ENCODE data around the gene RP9. TPM values are rescaled to one million over a fixed set of nuclear protein-coding genes. Genes with fewer than 3 reads are reported as not detected.

Gene RP9
- total RNA-seq, 2 experiments from 2014 or later: 9.6 to 11.8 TPM

DNA sequence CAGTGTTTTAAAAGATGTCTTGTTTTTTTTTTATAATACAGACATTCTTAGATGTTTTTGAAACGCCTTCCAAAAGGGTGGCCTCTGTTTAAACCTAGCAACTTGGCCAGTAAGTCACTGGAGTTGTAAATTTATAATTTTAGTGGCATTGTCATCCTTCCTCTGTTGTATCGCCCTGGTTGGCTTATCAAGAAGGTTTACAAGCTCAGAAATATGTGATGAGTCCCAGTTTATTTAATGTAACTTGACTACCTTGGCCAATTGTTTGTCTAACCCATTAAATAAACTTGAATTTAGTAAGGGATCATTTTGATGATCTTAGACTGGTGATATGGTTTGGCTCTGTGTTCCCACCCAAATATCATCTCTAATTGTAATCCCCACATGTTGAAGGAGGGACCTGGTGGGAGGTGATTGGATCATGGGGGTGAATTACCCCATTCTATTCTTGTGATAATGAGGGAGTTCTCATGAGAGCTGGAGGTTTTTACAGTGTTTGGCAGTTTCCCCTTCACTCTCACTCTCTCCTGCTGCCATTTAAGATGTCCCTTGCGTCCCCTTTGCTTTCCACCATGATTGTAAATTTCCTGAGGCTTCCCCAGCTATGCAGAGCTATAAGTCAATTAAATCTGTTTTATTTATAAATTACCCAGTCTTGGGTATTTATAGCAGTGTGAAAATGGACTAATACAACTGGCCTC is 33.2 kb downstream of the RP9 start:
- DNase-seq: no peak
- Mint-ChIP-seq H3K36me3 (ENCODE audit: low read depth) (no peaks in the 10 kb centered on the region), H3K9me3 (ENCODE audit: insufficient read depth) (peaks cover 6% of the 10 kb centered on the region), H3K27ac (no peak overlapping the region), H3K4me1 (ENCODE audit: low read depth) (peaks cover 15% of the 10 kb centered on the region), H3K27me3 (ENCODE audit: low read depth) (peaks cover 22% of the 10 kb centered on the region), H3K4me3 (no peak overlapping the region)
- no peak for ATAC-seq
- CTCF ChIA-PET: interaction anchor here (1.1 kb wide), 1 partner anchor 32 kb away, joined by 4 read pairs; no protein-coding TSS in a partner anchor
- POLR2A ChIA-PET: no interaction called here

DNA sequence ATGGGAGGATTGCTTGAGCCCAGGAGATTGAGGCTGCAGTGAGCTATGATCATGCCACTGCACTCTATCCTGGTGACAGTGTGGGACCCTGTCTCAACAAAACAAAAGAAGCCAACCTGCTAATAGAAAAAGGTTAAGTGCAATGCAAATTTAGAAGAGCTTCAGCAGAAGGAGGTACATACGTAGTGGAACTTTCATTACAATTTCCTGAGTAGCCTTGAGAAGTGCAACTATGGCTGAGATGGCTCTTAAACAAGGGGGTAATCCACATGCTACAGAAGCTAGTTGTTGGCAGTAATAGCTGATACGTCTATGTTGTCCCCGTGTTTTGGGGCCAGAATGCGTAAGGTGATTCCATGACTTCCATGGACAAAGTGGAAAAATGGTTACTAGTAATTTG is 36.0 kb downstream of the RP9 start:
- H3K27ac Mint-ChIP-seq: no peak overlapping the region
- H3K4me3 Mint-ChIP-seq: no peak overlapping the region
- peaks cover 18% of the 10 kb centered on the region for H3K27me3 Mint-ChIP-seq (ENCODE audit: low read depth)
- DNase-seq (no peak), ATAC-seq (no peak)
- peaks cover 21% of the 10 kb centered on the region for H3K9me3 Mint-ChIP-seq (ENCODE audit: insufficient read depth)
- ChIA-PET POLR2A (interaction anchor here (1.2 kb wide), 1 partner anchor 11 kb away, joined by 3 read pairs; the partner anchor contains the start of gene NT5C3A), CTCF (interaction anchor here (0.6 to 4.2 kb wide), 4 partner anchors 34 to 273 kb away, joined by 3 to 15 read pairs (median 3); partner anchors contain the start of gene RP9)
- no peaks in the 10 kb centered on the region for H3K36me3 Mint-ChIP-seq (ENCODE audit: low read depth)
- H3K4me1 Mint-ChIP-seq (ENCODE audit: low read depth): peaks cover 15% of the 10 kb centered on the region

DNA sequence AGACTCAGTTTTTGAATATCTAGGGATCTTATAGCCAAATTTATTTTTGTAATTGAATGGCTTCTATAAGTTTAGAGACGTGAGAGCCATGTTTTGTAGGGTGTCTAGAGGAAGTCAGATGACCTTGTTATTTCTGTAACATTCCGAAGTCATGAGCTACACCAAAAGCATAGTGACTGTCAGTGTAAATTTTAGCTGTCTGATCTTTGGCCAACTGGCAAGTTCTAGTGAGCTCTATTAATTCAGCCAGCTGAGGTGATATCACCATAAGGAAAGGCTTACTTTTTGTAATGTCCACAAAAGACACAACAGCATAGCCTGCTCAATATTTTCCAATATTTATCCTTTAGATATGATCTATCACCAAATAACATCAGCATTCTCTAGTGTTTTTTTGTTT is 36.7 kb downstream of the RP9 start:
- no peak overlapping the region for H3K4me3 Mint-ChIP-seq
- no peak for ATAC-seq
- H3K9me3 Mint-ChIP-seq (ENCODE audit: insufficient read depth): peaks cover 21% of the 10 kb centered on the region
- no peak for DNase-seq
- peaks cover 11% of the 10 kb centered on the region for H3K4me1 Mint-ChIP-seq (ENCODE audit: low read depth)
- H3K36me3 Mint-ChIP-seq (ENCODE audit: low read depth): no peaks in the 10 kb centered on the region
- H3K27me3 Mint-ChIP-seq (ENCODE audit: low read depth): peaks cover 20% of the 10 kb centered on the region
- H3K27ac Mint-ChIP-seq: no peak overlapping the region
- ChIA-PET CTCF (interaction anchor here (1.1 to 4.2 kb wide), 2 partner anchors 35 to 272 kb away, joined by 3 to 15 read pairs; no protein-coding TSS in a partner anchor), POLR2A (interaction anchor here (1.2 kb wide), 1 partner anchor 10 kb away, joined by 3 read pairs; the partner anchor contains the start of gene NT5C3A)

DNA sequence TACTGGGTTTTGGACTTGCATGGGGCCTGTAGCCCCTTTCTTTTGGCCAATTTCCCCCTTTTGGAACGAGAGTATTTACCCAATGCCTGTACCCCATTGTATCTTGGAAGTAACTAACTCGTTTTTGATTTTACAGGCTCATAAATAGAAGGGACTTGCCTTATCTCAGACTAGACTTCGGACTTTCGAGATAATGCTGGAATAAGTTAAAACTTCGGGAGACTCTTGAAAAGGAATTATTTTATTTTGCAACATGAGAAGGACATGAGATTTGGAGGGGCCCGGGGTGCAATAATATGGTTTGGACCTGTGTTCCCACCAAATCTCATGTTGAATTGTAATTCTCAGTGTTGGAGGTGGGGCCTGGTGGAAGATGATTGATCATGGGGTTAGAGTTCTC is 38.4 kb downstream of the RP9 start:
- peaks cover 26% of the 10 kb centered on the region for H3K9me3 Mint-ChIP-seq (ENCODE audit: insufficient read depth)
- ChIA-PET POLR2A (no interaction called here), CTCF (interaction anchor here (4.2 kb wide), 1 partner anchor 37 kb away, joined by 15 read pairs; no protein-coding TSS in a partner anchor)
- H3K4me3 Mint-ChIP-seq: no peak overlapping the region
- DNase-seq: no peak
- peaks cover 26% of the 10 kb centered on the region for H3K27me3 Mint-ChIP-seq (ENCODE audit: low read depth)
- no peak overlapping the region for H3K27ac Mint-ChIP-seq
- H3K36me3 Mint-ChIP-seq (ENCODE audit: low read depth): peaks cover under 1% of the 10 kb centered on the region
- ATAC-seq: no peak
- H3K4me1 Mint-ChIP-seq (ENCODE audit: low read depth): no peaks in the 10 kb centered on the region

DNA sequence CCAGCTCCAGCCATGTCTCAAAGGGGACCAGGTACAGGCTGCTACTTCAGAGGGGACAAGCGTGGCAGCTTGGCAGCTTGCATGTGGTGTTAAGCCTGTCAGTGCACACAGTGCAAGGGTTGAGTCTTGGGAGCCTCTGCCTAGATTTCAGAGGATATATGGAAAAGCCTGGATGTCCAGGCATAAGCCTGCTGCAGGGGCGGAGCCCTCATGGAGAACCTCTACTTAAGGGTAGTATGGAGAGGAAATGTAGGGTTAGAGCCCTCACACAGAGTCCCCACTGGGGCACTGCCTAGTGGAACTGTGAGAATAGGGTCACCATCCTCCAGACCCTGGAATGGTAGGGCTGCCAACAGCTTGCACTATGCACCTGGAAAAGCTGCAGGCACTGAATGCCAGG is 38.9 kb downstream of the RP9 start:
- ChIA-PET CTCF (interaction anchor here (4.2 kb wide), 1 partner anchor 37 kb away, joined by 15 read pairs; no protein-coding TSS in a partner anchor), POLR2A (no interaction called here)
- no peak overlapping the region for H3K27ac Mint-ChIP-seq
- DNase-seq (no peak), ATAC-seq (no peak)
- no peak overlapping the region for H3K4me3 Mint-ChIP-seq
- H3K4me1 Mint-ChIP-seq (ENCODE audit: low read depth): no peaks in the 10 kb centered on the region
- peaks cover 26% of the 10 kb centered on the region for H3K9me3 Mint-ChIP-seq (ENCODE audit: insufficient read depth)
- H3K27me3 Mint-ChIP-seq (ENCODE audit: low read depth): peaks cover 25% of the 10 kb centered on the region
- H3K36me3 Mint-ChIP-seq (ENCODE audit: low read depth): peaks cover 2% of the 10 kb centered on the region

DNA sequence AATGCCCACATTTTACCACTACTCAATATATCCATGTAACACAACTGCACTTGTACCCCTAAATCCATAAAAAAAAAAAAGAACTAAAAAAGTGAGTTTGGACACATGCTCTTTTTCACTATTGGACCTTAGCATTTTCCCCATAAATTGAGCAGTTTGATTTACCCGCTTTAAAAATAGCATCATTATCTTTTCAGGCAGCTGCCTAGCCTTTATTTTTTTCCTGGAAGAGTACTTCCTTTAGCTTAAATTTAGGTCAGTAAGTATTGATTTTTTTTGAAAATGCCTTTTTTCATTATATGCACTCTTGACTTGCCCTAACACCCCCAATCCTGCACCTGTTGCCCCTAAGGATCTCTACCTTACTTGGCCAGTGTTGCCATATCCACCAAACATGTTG is 41.3 kb downstream of the RP9 start:
- Mint-ChIP-seq H3K4me3 (no peak overlapping the region), H3K9me3 (ENCODE audit: insufficient read depth) (peaks cover 26% of the 10 kb centered on the region), H3K27me3 (ENCODE audit: low read depth) (peaks cover 15% of the 10 kb centered on the region), H3K4me1 (ENCODE audit: low read depth) (peaks cover 11% of the 10 kb centered on the region), H3K27ac (no peak overlapping the region), H3K36me3 (ENCODE audit: low read depth) (peaks cover 2% of the 10 kb centered on the region)
- DNase-seq (no peak), ATAC-seq (no peak)
- ChIA-PET POLR2A (no interaction called here), CTCF (interaction anchor here (1.3 kb wide), 1 partner anchor 40 kb away, joined by 3 read pairs; no protein-coding TSS in a partner anchor)

DNA sequence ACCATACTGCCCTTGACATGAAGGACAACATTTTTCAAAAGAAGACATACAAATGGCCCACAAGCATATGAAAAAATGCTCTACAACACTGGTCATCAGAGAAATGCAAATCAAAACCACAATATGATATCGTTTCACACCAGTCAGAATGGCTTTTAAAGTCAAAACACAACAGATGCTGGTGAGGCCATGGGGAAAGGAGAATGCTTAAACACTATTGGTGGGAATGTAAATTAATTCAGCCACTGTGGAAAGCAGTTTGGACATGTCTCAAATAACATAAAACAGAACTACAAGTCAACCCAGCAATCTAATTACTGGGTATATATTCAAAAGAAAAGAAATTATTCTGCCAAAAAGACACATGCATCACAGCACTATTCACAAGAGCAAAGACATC is 42.4 kb downstream of the RP9 start:
- Mint-ChIP-seq H3K27ac (no peak overlapping the region), H3K27me3 (ENCODE audit: low read depth) (peaks cover 12% of the 10 kb centered on the region), H3K36me3 (ENCODE audit: low read depth) (peaks cover 2% of the 10 kb centered on the region), H3K4me1 (ENCODE audit: low read depth) (peaks cover 11% of the 10 kb centered on the region), H3K4me3 (no peak overlapping the region), H3K9me3 (ENCODE audit: insufficient read depth) (peaks cover 25% of the 10 kb centered on the region)
- ChIA-PET POLR2A (no interaction called here), CTCF (no interaction called here)
- DNase-seq (no peak), ATAC-seq (no peak)

DNA sequence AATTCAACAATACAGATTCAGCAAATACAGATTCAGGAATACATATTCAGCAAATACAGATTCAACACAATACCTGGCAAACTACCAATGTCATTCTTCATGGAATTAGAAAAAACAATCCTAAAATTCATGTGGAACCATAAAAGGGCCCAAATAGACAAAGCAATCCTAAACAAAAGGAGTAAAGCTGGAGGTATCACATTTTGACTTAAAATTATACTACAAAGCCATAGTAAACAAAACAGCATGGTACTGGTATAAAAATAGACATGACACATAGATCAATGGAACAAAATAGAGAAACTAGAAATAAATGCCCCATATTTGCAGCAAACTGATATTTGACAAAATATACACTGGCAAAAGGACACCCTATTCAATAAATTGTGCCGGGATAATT is 43.2 kb downstream of the RP9 start:
- H3K36me3 Mint-ChIP-seq (ENCODE audit: low read depth): peaks cover 2% of the 10 kb centered on the region
- POLR2A ChIA-PET: no interaction called here
- CTCF ChIA-PET: interaction anchor here (0.6 kb wide), 1 partner anchor 125 kb away, joined by 3 read pairs; no protein-coding TSS in a partner anchor
- H3K27ac Mint-ChIP-seq: no peak overlapping the region
- H3K9me3 Mint-ChIP-seq (ENCODE audit: insufficient read depth): peaks cover 19% of the 10 kb centered on the region
- peaks cover 12% of the 10 kb centered on the region for H3K27me3 Mint-ChIP-seq (ENCODE audit: low read depth)
- no peak overlapping the region for H3K4me3 Mint-ChIP-seq
- ATAC-seq (no peak), DNase-seq (no peak)
- peaks cover 12% of the 10 kb centered on the region for H3K4me1 Mint-ChIP-seq (ENCODE audit: low read depth)

DNA sequence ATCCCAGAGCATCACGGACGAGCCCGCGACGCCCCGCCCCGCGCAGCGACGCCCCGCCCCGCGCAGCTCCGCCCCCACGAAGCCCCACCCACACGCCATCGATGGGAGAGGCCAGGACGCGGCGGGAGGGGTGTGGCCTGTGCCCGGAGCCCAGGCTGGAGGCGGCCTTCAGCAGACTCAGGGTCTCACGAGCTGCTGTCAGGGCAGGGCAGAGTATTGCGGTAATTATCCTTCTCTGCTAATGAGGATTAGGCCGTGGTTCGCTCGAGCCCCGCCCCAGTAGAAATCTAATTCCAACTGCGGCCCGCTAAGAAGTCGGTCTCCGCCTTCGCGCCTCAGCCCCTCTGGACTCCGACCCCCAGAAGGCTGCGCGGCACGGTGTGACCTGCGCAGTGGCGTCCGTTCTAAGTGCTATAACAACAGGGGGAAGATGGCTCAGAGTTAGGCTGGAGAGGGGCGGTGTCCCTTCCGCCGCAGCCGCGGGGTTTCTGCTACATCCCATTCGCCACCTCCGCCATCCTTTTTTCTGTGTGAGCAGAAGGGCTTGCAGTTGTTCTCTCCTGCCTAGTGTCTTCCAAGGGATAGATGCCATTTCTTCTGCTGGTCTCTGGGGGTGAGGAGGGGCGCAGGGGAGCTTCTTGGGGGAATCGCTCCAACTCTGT is 46.3 kb downstream of the RP9 start:
- H3K27me3 Mint-ChIP-seq (ENCODE audit: low read depth): peaks cover 8% of the 10 kb centered on the region
- CTCF ChIA-PET: interaction anchor here (1.2 to 3.4 kb wide), 6 partner anchors 14 to 216 kb away, joined by 3 to 22 read pairs (median 10); partner anchors contain the start of gene RP9
- peak; percentile 93 for DNase-seq
- peaks cover 5% of the 10 kb centered on the region for H3K9me3 Mint-ChIP-seq (ENCODE audit: insufficient read depth)
- peaks cover 35% of the 10 kb centered on the region for H3K4me1 Mint-ChIP-seq (ENCODE audit: low read depth)
- peak overlapping the region; percentile 93 for H3K4me3 Mint-ChIP-seq
- H3K27ac Mint-ChIP-seq: peak overlapping the region; percentile 94
- peaks cover 13% of the 10 kb centered on the region for H3K36me3 Mint-ChIP-seq (ENCODE audit: low read depth)
- peak; percentile 95 for ATAC-seq
- POLR2A ChIA-PET: interaction anchor here (0.7 to 4.0 kb wide), 14 partner anchors 10 to 173 kb away, joined by 3 to 30 read pairs (median 4); partner anchors contain the start of gene RP9

DNA sequence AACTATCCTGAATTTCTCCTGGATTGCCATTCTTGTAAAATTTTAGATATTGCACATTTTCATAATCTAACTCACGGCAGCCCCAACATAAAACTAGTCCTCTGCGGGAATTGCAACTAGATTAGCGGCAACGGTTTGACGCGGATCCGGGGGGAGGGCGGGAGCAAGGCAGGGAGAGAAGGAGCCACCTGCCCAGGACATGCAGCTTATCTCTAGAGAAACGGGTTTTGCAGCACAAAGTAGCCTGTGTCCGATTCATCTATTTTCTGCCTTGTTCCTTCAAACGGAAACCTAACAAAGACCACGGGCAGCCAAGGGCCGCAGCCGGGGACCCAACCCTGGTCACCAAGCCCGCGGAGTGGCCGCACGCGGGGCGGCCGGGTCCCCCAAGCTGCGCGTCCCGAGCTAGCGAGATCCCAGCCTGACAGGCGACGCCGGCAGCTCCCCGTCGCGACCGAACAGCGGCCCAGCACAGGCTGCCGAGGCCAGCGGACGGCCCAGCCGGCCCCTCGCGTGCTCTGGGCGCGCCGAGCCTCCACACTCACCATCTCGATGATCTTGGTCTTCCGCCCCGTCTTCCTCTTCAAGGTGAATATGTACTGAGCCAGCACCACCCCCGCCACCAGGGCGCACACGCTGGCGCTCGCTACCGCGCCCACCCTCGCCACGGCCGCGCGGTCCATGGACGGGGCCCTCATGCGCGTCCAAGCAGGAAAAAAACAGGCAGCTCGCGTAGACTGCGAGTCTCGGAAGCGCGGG is 47.0 kb downstream of the RP9 start, which contains the start of gene NT5C3A:
NT5C3A (minus strand) TSS at position 754 of the 759 bp plus-strand sequence; CDS start at position 683, 71 bp downstream.
- Mint-ChIP-seq H3K27me3 (ENCODE audit: low read depth) (peaks cover 8% of the 10 kb centered on the region), H3K4me3 (peak within 1 kb of the TSS; percentile 93), H3K4me1 (ENCODE audit: low read depth) (peaks cover 36% of the 10 kb centered on the region), H3K36me3 (ENCODE audit: low read depth) (peaks cover 13% of the 10 kb centered on the region), H3K27ac (peak within 1 kb of the TSS; percentile 94), H3K9me3 (ENCODE audit: insufficient read depth) (peaks cover 5% of the 10 kb centered on the region)
- ATAC-seq (peak; percentile 60), DNase-seq (peak; percentile 51)
- CTCF ChIA-PET: interaction anchor here (0.6 to 3.4 kb wide), 8 partner anchors 10 to 216 kb away, joined by 3 to 22 read pairs (median 6); partner anchors contain the start of gene RP9
- POLR2A ChIA-PET: interaction anchor here (0.6 to 4.0 kb wide), 15 partner anchors 9 to 447 kb away, joined by 3 to 30 read pairs (median 4); partner anchors contain the start of gene RP9

All from activated CD8-positive, alpha-beta T cell treated with anti-CD3 and anti-CD28 coated beads, Interleukin-2, amount 10 ng/mL, durations not matched to agents 7 days and 5 days (primary cell).